Right lobe of liver (tissue), 4 donors: ENCODE results near the gene SLA2.
"Not testable (repeated sequence)": the region's sequence is repeated elsewhere in the genome, so short reads cannot be mapped to it uniquely, and the experiment has no call there.

Experiments used
- CTCF ChIP-seq, 4 donors: fragments of 200-600 bp in 3 of 4; fragments of 450-650 bp in 1 of 4; IDR thresholded peaks; one replicate each; pipeline versions ENCODE4 v1.5.1 to v1.8.0; 2016 to 2022; ENCODE audit warnings: antibody characterized with exemption in 4 of 4, mild to moderate bottlenecking in 2 of 4
- POLR2A ChIP-seq: fragments of 450-650 bp; IDR thresholded peaks from one replicate; pipeline ENCODE4 v1.6.1; 2017; ENCODE audit warnings: antibody characterized with exemption, mild to moderate bottlenecking
- donor health status: DM: no; HTN: no; CAD: no.
- donor health status: DM: no; HTN: no; CAD: no.
- donor health status: DM: no; HTN: yes; CAD: no.

- TF ChIP-seq CTCF (IDR thresholded peaks at IDR 0.05); POLR2A: not testable (repeated sequence)
Measured at GRCh38 chr20:36608388-36608728, 37.6 kb downstream of the SLA2 start.
